Activated T-cell treated with anti-CD3 and anti-CD28 coated beads, Interleukin-2, amount 50 U/mL, for 48 hours (primary cell): ENCODE results near the gene SUFU.
"Not testable (repeated sequence)": the region's sequence is repeated elsewhere in the genome, so short reads cannot be mapped to it uniquely, and the experiment has no call there.

Source experiments
- DNase-seq, 2 experiments: peaks; one replicate each; pipeline ENCODE4 v3.0.0-alpha.2; 2020

The SUFU gene

DNA sequence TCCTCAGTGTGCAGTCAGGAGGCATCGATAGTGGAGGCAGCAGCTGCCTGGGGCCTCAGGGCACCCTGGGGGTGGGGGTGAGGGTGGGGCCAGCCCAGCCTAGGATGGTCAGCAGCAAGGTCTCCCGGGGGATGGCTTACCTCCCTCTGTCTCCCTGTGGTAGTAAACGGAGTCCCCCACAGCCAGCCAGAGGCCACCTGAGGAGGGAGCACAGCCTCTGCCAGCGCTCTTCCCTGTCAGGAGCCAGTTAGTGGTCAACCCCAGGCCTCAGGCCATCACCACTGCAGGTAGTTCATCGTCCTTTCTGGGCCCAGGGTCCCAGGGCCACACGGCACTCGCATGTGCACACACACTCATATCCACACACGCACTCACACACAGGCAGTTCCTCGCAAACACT is 23.4 kb upstream of the SUFU start:
- DNase-seq = no peak

DNA sequence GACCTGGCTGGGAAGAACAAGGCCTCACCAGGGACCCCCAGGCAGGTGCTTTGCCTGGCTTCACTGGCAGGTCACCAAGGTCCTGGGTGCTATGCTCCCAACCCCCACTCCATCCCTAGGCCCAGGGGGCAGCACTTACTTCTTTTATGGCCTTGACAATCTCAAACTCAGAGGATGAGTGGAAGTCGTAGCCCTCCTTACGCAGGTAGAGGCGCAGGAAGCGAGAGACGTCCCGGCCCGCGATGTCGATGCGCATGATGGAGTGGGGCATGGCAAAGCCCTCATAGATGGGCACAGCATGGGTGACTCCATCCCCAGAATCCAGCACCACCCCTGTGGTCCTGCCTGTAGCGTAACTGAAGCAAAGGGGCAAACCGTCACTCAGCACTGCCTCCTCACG is 19.8 kb upstream of the SUFU start:
- no peak for DNase-seq

DNA sequence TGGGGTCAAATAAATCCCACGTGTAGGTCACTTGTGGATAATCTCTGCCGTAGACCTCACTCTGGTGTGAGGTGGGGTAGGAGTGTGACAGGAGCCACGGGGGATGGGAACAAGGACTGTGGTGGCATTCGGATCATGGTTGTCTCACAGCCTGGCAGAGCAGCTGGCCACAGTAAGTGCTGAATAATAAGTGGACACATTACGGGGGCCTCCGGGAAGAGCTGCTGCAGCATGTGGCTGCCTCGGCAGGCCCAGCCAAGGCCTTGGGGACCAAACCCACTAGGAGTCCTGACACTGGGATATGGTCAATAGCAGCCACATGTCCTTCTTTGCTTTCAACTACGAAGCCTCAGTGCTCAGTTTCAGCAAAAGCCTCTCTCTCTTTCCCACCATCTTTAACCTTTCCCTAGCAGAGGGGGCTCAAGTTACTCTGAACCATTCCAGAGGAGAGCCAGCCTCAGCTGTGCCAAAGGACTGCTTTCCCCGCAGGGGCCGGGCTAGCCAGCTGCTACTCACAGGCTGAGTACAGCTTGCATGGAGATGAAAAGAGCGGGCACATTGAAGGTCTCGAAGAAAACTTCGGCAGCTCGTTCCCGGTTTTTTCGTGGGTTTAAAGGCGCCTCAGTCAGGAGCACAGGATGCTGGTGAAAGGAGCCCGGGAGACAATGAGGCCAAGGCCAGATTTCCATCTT is 18.5 kb upstream of the SUFU start:
- no peak for DNase-seq

DNA sequence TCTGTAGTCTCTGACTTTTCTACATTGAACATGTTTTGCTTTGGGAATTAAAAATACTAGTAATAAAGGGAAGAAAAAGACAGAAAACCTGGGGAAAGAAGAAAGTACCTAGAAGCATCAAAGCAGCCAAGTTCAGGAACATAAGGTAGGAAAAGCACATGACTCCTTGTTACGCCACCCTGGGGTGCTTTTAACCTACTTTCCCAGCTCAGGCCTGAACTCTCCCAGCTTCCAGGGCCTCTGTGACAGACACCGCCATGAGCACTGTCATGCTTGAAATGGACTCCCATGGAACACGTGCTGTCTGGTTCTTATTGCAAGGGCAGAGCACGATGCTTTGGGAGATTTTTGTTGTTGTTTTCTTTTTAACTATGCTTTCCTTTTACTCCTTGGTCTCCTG is 12.6 kb upstream of the SUFU start:
- no peak for DNase-seq

DNA sequence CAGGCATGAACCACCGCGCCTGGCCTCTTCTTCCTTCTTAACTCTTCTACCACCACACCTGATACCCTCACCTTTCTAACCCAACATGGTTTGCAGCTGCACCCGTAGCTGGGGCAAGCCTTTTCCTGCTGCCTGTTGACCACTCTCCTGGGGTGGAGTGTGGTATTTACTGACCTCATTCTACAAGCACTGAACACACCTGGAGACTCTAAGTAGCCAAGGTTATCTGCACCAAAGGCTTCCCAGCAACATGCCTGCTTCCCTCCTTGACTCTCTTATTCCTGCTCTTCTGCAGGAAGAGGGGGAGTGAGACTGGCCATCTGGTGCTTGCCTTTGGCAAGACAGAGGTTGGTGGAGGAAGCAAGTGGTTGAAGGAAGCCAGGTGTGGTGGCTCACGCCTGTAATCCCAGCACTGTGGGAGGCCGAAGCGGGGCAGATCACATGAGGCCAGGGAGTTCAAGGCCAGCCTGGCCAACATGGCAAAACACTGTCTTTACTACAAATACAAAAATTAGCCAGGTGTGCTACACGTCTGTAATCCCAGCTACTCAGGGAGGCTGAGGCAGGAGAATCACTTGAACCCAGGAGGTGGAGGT is 11.3 kb upstream of the SUFU start:
- no peak for DNase-seq

DNA sequence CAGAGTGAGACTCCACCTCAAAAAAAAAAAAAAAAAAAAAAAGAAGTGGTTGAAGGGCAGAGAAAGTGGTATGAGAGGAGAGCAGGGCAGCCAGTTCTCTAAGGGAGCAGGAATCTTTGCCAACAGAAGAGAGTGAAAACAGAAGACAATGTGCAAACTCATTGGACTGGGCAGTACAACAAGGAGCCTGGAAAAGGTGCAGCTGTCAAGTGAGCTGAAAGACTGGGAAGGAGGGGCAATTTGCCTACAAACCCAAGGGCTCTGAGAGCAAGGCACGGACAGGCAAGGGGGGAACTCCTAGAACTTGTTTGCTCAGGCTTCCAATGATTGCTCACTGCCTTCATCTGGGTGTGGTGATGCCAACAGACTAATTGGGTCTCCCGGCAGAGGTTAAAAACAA is 10.8 kb upstream of the SUFU start:
- DNase-seq = no peak

DNA sequence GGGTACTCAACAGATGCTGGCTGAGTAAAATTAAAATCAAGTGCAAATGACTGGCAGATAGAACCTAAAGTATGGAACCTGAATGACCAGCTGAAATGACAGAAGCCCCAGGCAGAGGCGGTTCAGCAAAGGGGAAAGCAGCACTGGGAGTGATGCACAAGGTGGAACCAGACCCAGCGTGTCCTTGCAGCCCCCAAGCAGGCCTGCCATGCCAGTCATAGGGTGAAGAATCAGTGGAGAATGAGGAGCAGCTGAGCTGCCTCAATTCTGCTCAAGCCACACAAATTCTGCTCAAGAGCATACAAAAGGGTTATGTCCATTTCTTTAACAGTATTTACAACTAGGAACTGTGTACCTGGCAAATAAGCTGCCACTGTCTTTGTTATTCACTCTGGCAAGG is 10.0 kb upstream of the SUFU start:
- no peak for DNase-seq

DNA sequence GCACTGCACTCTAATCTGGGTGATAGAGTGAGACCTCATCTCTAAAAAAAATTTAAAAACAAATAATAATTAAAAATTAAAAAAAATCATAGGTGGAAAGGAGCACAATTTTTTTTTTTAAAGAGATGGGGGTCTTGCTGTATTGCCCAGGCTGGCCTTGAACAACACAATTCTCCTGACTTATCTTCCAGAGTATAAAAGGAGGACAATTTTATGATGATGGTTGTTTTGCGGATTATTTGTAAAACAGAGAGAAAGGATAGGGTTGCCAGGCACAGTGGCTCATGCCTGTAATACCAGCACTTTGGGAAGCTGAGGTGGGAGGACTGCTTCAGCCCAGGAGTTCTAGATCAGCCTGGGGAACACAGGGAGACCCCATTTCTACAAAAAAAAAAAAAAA is 6.2 kb upstream of the SUFU start:
- no peak for DNase-seq

DNA sequence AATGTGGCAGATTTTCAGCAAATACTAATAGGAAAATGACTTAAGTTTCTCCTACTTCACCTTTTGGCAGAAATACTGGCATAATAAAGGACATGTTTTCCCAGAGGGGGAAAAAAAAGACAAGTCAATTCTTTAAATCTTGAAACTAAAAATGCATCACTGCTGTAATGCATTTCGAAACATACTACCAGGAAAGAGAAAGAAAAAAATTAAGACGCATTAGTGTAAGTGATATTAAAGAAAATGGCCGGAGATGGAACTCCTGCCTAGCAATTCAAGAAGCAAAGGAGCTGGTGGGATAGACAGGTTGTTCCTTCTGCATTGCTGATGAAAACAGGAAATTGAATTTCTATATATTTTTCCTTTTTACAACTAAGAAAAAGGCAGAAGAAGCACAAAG is 4.4 kb upstream of the SUFU start:
- DNase-seq = no peak

DNA sequence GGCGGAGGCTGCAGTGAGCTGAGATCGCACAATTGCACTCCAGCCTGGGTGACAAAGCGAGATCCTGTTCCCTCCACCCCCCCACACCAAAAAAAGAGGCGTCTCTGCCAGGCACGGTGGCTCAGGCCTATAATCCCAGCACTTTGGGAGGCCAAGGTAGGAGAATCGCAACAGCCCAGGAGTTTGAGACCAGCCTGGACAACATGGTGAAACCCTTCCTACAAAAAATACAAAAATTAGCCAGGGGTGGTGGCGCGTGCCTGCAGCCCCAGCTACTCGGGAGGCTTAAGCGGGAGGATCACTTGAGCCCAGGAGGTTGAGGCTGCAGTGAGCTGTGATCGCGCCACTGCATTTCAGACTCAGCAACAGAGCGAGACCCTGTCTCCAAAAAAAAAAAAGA is 3.1 kb upstream of the SUFU start:
- not testable (repeated sequence) for DNase-seq

DNA sequence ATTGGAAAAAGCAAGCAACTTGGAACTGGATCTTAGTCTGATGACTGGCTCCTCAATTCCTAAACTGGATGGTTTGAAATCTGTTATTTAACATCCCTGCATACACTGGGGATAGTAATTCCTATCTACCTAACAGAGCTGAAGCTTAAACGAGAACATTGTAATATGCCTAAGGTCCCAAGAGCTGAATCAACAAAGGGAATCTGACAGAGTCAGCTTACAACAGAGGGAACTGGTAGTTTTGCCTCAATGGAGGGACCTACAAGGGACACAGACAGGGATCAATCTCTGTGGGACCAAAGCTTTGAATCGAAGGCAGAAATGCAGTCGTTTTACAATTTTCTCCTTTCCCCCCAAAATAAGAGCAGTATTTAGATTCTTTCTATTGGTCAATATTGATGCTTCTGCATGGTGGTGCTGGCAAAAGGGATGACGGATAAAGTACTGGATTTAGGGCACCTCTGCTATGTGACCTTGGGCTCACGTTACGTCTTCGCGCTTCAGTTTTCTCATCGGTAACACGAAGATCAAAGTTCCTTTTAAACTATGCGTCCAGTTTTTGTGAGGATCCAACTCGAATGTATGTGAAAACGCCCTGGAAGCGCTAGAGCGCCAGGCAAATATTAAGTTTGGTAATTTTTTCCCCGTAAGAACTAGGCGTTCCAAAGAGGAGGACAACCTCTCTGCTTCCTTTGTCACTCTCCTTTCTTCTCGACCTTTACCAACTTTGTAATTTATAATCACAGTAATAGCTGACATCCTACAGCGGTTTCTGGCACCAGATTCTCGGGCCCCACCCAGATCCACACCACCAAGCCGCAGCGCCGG is 2.4 kb upstream of the SUFU start:
- no peak for DNase-seq

DNA sequence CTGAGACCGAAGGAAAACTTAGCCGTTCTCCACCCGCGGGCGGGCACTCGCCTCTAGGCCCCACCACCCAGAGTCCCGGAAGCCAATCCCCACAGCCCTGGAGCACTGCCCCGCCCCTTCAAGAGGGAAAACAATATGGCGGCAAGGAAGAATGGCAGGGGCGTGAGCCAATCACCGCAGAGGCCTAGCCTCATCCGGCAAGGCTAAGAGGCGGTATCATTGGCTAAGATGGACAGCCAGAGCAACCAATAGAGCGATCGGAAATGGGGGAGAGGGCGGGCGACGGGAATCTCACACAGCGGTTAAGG is 1.8 kb upstream of the SUFU start:
- DNase-seq = peak; percentile 99

DNA sequence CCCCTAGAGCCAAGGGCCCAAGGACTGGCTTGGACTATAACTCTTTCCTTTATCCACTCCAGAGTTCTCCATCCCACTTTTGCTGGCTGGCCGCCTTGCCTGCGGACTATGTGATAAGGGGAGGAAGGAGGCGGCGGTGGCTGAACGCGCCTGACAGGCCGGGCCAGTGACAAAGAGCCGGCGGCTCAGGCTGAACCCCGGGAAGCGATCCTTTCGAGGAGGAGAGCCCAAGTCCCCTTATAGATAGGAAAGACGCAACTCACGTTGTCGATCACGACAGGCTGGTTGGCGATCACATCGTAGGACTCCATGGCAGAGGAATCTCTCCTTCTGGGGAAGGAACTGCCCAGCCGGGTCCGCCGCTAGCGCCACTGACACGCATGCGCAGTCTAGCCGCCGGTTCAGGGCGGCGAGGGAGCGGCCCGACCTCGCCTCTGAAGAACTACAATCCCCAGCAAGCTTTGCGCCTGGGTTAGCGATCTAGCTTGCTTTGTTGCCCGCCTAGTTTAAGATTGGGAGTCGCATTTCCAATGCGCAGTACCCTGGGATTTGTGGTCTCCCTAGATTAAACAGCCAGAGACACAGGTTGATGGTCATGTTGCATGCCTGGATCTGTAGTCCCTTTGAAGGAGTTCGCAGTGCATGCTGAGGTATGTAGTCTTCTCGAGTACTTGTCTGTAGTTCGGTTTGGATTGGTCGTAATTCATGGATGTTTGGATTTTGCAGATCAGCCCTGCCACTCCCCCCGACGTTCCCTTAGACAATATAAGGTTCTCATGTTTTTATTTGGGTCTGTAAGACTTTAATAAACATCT is 1.2 kb upstream of the SUFU start, which contains the start of gene ACTR1A:
Gene ACTR1A, minus strand, starts transcription at position 376 of the 815 bp plus-strand sequence. Its CDS starts 65 bp downstream, at position 311.
- peak; percentile 95 to 96 for DNase-seq

DNA sequence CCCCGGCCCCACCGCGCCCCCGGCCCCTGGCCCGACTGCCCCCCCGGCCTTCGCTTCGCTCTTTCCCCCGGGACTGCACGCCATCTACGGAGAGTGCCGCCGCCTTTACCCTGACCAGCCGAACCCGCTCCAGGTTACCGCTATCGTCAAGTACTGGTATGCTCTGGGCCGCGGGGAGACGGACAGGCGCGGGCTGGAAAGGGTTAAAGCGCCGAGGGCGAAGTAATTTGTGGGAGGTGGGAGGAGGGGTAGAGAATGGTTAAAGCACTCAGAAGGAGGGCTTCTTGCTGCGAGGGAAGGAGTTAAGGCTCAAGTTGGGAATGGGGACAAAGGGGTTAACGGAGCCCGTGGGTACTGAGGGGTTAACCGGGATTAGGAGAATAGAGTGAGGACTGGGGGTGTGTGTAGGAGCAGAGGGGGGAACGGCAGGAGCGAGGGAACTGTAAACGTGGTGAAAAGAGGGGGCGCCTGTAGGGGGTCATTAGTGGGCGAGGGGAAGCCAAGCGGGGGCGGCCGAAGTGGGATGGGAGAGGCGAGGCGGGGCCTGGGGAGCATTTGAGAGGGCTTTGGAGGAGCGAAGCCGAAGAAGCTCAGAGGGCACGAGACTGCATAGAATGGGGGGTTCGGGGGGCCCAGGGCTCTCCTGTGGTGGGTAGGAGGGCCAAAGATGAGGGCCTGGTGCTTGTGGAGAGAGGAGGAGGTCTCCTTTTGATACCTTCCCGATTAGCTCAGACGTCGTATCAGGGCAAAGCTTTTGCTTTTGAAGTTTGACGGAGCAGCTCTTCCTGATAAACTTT is 605 bp downstream of the SUFU start:
- DNase-seq = peak; percentile 49 to 61

DNA sequence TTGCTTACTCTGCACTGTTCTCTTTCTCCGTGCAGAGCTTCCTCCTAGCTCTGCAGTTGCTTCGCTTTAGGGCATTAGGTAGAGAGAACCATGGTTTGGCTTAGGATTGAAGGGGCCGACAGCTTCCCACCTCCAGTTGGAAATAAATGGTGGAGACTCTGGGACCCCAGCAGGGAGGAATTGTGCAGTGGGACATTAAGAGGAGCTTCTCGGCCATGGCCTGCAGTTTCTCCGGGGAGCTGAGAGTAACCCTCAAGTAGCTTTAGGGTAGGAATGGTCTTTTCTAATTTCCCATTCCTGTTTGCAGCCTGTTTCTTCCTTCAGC is 1.2 kb downstream of the SUFU start:
- DNase-seq = no peak

DNA sequence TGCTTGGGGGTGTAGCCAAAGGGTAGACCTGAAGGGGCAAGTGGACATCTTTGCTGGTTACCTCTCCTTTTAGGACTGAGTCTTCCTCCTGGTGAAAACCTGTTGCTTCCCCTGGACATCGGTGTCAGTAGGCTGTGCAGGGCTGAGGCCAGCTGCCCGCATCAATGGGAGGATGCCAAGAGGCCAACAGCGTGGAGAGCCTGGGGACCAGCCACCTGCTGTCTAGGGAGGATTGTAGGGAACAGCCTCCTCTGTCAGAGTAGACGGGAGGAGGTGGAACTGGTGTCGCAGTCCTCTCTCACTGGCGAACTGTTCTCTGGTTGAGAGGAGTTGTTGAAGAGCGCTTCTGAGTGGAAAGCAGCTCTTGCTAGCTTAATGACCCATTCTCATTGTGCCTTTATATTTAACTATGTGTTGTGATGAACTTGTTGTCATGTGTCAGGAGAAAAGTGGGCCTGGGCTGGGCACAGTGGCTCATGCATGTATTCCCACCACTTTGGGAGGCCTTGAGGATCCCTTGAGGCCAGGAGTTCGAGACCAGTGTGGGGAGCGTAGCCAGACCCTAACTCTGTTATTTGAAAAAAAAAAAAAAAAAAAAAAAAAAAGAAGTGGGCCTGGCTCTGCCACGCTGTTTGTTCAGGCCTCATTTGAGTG is 1.8 kb downstream of the SUFU start:
- DNase-seq = no peak

DNA sequence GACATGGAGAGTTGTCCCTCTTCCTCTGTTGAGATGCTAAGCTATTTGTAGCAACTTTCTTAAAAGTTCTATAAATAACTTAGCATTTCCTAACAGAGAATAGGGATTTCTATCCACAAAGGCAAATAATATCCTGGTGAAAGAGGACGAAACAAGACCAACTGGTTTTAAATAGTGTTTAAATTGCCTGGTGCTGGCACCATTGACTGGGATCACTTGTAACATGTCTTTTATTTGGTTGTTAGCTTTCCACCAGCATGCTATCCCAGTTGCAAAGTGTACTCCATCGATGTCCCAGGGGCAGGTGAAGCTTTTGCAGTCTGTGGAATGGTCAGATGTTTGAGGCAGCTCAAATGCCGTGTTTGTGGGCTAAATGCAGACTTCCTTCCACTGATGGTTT is 3.7 kb downstream of the SUFU start:
- no peak for DNase-seq

DNA sequence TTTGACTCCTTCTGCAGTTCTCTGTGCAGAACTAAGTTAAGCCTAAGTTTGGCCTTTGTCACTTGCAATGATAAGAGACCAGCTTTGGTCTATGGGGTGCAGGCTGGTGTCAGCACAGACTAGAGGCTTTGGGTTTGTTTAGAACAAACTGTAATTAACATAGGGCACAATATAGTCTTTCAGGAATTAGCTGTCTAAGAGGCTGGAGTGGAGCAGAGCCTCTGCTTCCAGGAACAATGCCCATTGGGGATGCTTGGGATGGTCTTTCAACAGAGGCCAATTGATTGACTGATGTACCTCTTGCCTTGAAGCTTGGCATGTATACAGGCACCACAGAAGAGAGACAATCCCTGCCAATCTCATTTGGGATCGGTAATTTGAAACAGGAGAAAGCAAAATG is 4.7 kb downstream of the SUFU start:
- no peak for DNase-seq

DNA sequence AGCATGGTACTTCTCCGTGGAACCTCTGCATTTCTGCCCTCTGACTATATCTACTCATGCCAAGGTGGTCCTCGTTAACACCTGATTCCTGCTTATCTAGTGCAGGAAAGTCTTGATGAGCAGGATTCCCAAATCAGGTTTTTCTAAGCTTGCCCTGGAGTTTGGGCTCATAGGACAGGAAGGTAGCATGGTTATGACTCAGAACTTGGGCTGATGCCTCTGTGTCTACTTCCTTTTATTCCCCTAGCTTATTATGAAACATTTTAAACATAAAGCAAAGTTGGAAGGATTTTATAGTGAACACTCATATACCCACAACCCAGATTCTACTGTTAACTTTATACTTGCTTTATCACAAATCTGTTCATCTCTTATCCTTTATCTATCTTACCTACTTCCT is 5.6 kb downstream of the SUFU start:
- DNase-seq = no peak

DNA sequence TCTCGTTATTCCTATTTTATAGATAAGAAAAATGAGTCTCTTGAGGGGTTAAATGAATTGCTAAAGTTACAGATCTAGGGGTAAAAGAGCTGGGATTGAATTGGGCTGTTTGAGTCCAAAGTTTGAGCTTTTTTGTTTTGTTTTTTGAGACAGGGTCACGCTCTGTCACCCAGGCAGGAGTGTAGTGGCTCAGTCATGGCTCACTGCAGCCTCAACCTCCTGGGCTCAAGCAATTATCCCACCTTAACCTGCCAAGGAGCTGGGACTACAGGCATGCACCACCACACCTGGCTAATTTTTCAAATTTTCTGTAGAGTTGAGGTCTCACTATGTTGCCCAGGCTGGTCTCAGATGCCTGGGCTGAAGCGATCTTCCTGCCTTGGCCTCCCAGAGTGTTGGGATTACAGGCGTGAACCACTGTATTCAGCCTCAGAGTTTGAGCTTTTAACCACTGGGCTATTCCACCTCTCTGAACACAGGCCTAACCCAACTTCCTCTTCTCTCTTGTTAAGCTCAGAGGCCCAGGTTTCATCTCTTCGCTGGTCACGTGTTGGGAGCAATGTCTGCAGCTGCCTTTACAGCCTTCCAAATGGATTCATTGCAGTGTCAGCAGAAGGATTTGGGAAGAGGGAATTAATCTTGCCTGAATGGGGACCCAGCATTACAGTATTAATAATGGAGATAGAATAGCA is 8.0 kb downstream of the SUFU start:
- DNase-seq = no peak

DNA sequence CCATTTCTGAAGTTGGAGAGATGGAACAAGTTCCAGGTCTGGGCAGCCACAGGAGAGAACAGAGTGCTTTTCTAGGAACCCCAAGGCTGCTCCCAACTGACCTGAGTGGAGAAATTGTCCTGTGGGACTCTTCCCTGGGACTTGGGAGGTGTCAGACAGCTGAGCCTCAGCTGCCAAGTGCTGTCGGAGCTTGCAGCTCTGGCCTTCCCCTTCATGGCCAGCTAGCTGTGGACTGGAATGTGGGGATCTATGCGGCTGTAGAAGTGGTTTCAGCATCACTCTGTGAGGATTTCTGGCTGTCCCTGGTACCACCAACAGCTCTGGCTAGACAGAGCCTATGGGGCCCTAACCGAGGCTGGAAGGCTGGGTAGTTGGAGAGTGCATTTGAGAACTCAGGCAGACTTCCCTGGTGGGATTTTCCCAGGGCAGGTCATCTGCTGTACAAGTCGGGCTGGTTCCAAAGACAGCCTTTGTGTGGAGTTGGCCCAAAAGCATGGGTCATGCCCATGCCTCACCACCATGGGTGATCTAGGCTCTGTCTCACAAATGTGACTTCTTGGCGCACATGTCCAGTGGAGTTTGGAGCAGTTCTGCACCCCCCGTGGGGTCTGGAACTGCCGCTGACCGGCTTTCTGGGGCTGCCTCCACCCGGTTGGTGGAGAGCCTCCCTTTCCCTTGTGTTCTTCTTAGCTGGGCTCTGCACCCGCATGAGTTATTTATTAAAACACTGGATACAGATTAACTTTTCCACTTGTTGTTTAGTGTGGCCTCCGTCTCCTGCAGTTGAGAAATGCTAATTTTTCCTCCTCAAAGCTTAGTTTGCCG is 10.9 kb downstream of the SUFU start:
- no peak for DNase-seq
